DOHH2 (cell line): Measurements from ENCODE around the gene TMEM92.

Experiments
- CTCF ChIP-seq: fragments of 200-600 bp; sonication (generic); IDR thresholded peaks from one replicate; pipeline ENCODE4 v1.5.1; 2014; ENCODE audit warnings: antibody characterized with exemption, mild to moderate bottlenecking, low read depth, low read length; ENCODE audit not compliant: poor library complexity, severe bottlenecking
- EZH2phosphoT487 ChIP-seq: fragments of 200-600 bp; sonication (generic); IDR thresholded peaks from 2 replicates; pipeline ENCODE4 v1.6.1; 2017; ENCODE audit warnings: borderline replicate concordance, mild to moderate bottlenecking, antibody characterized with exemption, low read length, moderate library complexity, mixed read lengths

- no peak for TF ChIP-seq CTCF
- TF ChIP-seq EZH2phosphoT487: no peak
Measured at GRCh38 chr17:50310455-50311111, 36.3 kb downstream of the TMEM92 start.
